Astrocyte of the spinal cord (primary cell): Measurements from ENCODE around the gene ATOX1.

Experiments used
- DNase-seq: peaks from one replicate; pipeline ENCODE4 v3.0.0; 2011; ENCODE audit warnings: low read depth, low spot score
- H3K4me3 ChIP-seq: 2 replicates; pipeline ENCODE4 v1.5.1; 2011; ENCODE audit warnings: low read depth, mild to moderate bottlenecking, low read length, moderate library complexity
- in situ Hi-C: cut with HindIII; loops from 2 replicates; pipeline ENCODE4 v1.10.0; 2017; ENCODE audit warnings: low sequenced_read_pairs
- TF ChIP-seq, protein P1 (sequence below): IDR thresholded peaks from 2 replicates; pipeline ENCODE4 v1.5.1; 2012; ENCODE audit warnings: low read depth, mild to moderate bottlenecking, low read length, inconsistent platforms

ATOX1 gene, protein sequence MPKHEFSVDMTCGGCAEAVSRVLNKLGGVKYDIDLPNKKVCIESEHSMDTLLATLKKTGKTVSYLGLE

DNA sequence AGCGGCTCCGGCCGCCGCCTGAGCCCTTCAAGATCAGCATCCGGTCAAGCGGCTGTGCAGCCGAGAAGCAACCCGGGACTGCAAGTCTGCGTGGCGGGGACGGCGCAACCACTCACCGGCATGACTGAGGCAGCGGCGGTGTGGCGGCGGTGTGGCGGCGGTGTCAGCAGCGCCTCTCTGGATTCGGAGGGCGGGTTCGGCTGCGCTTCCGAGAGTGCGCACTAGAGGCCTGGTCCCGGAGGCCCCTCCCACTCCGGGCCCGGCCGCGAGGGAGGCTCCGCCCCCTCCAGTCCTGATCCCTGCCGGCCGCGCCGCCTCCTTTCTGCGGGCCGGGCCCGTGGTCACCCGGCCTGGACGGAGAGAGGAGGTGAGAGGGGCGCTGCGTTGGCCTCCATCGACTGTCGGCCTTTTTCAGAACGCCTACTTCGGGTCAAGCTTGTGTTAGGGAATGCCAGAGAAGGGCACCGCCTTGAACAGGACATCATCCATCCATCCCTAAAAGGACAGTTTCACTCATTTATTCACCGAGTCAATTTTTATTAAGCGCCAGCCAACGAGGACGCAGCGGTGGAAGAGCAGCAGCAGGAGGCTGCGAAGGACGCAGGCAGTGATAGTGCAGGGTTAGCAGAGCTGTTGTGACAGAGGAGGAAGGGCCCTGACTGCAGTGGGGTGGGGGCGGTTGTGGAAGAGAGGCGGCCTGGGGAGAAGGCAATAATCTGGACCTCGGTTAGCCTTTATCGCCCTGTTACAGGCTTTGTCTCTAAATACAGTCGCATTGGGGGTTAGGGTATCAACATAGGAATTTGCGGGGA, at the start of gene ATOX1:
Gene ATOX1, minus strand, starts transcription at position 202 of the 812 bp plus-strand sequence. Its CDS starts 80 bp downstream, at position 122.
- in situ Hi-C loops, result no loop called here
- DNase-seq, result peak; percentile 89
- TF ChIP-seq, protein P1, sequence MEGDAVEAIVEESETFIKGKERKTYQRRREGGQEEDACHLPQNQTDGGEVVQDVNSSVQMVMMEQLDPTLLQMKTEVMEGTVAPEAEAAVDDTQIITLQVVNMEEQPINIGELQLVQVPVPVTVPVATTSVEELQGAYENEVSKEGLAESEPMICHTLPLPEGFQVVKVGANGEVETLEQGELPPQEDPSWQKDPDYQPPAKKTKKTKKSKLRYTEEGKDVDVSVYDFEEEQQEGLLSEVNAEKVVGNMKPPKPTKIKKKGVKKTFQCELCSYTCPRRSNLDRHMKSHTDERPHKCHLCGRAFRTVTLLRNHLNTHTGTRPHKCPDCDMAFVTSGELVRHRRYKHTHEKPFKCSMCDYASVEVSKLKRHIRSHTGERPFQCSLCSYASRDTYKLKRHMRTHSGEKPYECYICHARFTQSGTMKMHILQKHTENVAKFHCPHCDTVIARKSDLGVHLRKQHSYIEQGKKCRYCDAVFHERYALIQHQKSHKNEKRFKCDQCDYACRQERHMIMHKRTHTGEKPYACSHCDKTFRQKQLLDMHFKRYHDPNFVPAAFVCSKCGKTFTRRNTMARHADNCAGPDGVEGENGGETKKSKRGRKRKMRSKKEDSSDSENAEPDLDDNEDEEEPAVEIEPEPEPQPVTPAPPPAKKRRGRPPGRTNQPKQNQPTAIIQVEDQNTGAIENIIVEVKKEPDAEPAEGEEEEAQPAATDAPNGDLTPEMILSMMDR, result no peak
- peak within 1 kb of the TSS; percentile 93 for H3K4me3 ChIP-seq

DNA sequence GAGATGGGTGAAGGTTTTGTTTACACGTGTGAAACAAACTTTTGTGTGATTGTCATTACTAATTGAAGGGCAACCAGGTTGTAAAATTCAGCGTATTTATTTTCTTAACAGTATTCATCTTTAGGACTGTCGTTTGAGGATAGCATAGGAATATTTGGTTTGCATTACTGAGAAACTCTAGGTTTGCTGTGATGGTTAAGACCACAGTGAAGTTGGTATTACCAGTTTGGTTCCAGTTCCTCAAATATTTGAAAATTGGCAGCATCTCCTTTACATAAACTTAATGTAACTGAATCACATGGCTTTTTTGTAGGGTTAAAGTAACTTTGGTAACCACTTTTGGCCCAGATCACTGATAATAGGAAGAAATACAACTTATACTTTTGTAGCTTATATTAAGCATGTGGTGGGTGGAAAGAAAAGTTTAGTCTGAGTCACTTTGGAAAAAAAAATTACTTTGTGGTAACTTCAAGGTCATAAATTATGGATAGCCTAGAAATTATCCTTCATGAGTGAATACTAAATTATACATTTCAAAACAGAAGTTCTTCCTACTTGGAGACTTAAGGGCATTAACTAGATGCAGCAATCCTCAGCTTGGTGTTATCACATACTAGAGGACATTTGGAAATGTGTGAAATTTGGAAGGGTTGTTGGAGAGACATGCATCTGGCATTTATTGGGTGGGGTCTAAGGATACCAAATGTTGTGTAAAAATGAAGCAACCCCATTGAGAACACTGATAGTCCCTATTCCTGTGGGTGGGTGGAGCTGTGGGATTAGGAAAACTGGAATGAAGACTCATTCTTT, 47.2 kb upstream of the ATOX1 start:
- in situ Hi-C loops, result no loop called here
- TF ChIP-seq, protein P1, result no peak
- peak; percentile 63 for DNase-seq
- H3K4me3 ChIP-seq, result no peak overlapping the region

DNA sequence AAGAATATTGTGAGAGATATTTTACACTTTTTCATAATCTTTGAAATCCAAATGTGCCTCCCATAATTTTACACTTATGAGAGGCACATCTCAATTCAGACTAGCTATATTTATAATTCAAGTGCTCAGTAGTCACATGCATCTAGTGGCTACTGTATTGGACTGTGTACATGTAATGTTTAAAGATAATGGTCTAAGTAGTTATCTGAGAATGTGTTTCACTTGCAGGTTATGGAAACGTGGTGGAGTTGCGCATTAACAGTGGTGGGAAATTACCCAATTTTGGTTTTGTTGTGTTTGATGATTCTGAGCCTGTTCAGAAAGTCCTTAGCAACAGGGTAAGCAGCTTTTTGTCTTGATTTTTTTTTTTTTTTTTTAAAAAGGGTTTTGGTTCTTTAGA, 42.1 kb upstream of the ATOX1 start:
- DNase-seq, result no peak
- no peak overlapping the region for H3K4me3 ChIP-seq
- in situ Hi-C loops, result no loop called here
- TF ChIP-seq, protein P1, result no peak

DNA sequence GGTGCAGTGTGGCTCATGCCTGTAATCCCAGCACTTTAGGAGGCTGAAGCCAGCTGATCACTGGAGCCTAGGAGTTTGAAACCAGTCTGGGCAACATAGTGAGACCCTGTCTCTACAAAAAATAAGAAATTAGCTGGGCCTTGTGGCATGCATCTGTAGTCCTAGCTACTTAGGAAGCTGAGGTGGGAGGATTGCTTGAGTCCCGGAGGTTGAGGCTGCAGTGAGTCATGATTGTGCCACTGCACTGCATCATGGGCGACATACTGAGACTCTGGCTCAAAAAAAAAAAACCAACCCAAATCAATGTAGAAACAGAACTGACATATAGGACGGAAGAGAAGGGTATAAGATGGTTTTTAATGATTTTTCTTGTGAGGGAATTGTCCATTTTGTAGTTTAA, 41.0 kb upstream of the ATOX1 start:
- in situ Hi-C loops, result no loop called here
- no peak overlapping the region for H3K4me3 ChIP-seq
- TF ChIP-seq, protein P1, result no peak
- DNase-seq, result peak; percentile 28

DNA sequence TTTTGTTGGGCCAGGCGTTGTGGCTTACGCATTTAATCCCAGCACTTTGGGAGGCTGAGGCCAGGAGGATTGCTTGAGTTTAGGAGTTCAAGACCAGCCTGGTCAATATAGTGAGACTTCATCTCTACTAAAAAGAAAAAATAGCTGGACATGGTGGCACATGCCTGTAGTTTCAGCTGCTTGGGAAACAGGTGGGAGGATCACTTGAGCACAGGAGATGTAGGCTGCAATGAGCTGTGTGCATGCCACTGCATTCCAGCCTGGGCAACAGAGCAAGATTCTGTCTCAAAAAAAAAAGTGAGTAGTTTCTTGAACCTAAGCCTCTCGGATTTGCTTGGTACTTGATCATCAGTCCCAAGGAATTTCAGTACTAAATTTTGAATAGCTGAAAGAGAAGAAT, 40.2 kb upstream of the ATOX1 start:
- DNase-seq, result no peak
- H3K4me3 ChIP-seq, result no peak overlapping the region
- TF ChIP-seq, protein P1, result no peak
- in situ Hi-C loops, result no loop called here

DNA sequence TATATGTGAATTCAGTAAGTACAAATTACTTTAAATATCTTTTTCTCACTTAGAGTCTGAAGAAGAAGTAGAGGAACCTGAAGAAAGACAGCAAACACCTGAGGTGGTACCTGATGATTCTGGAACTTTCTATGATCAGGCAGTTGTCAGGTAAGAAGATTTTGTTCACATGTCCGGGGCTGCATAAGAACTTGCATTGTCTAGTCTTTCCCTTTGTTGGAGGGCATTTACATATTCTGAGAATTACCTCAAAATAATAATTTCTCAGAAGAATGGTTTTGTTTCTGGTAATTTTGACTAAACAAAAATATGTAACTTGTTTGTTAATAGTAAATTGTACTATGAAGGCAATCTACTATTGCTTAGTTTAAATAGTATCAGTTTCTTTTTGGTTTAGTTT, 37.0 kb upstream of the ATOX1 start:
- TF ChIP-seq, protein P1, result no peak
- H3K4me3 ChIP-seq, result no peak overlapping the region
- in situ Hi-C loops, result no loop called here
- no peak for DNase-seq
